ENCODE data around the gene MEGF6.

DNA sequence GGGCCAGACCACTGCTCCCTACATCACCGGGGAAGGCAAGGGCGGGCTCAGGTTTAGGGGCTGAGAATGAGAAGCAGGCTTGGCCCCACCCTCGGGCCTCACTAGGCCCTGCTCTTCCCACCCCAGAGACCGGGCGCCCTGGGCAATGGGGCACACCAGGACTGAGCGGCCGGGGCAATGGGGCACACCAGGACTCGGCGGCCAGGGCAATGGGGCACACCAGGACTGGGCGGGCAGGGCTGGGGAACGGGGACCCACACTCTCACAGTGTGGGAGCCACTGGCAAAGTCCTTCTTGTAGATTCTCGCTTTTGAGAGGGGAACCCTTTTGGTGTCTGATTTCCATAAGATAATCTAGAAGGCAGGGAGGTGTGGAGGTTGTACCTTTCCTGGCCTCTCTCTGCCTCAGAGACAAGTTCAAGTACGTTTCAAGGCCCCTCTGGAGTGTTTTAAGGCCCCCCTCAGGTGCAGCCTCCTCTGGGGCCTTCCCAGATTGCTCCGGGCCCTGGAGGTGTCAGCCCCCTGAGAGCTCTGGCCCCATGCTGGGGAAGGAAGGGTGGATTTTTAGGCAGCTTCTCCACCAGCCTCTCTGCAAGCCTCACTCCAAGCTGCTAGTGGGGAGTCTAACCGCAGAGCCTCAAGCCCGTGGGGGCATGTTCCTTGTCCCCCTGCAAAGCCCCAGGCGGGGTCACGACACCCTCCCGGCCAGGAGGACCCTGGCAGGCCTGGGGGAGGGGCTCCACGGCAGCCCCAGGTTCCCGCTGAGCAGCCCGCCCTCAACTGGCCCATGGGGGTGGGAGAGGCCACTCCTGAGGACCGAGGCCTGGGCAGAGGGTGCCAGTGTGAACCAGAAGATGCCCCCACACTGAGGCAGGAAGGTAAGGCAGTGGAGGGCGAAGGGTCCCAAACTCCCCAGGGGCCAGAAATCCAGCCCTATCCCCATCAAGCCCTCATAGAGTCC lies 90.6 kb downstream of the MEGF6 start:
- TF ChIP-seq POLR2A (IDR thresholded peaks at IDR 0.05), result no peak
- TF ChIP-seq CTCF (IDR thresholded peaks at IDR 0.05), result no peak

Measured in heart left ventricle (tissue), 13 donors.